ENCODE measurements around the gene HOXB5.

DNA sequence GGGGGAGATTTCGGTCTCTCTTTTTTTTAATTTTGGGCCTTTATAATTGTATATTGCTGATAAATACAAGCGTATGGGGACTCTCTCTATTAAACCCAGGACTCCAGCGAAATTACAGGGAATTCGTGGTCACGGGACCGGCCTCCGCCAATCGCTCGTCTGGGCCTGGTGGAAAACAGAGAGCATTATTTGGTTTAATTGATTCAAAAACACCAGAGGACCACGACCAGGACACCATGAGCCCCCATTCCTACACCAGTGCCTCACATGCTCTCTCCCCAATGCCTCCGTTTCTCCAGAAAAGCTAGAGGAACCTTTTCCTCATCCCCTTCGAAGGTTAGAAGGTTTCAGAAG is 48.6 kb downstream of the HOXB5 start, which contains the start of gene HOXB2:
- TF ChIP-seq, protein P1, sequence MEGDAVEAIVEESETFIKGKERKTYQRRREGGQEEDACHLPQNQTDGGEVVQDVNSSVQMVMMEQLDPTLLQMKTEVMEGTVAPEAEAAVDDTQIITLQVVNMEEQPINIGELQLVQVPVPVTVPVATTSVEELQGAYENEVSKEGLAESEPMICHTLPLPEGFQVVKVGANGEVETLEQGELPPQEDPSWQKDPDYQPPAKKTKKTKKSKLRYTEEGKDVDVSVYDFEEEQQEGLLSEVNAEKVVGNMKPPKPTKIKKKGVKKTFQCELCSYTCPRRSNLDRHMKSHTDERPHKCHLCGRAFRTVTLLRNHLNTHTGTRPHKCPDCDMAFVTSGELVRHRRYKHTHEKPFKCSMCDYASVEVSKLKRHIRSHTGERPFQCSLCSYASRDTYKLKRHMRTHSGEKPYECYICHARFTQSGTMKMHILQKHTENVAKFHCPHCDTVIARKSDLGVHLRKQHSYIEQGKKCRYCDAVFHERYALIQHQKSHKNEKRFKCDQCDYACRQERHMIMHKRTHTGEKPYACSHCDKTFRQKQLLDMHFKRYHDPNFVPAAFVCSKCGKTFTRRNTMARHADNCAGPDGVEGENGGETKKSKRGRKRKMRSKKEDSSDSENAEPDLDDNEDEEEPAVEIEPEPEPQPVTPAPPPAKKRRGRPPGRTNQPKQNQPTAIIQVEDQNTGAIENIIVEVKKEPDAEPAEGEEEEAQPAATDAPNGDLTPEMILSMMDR (IDR thresholded peaks at IDR 0.05) = no peak
- TF ChIP-seq POLR2AphosphoS5 (IDR thresholded peaks at IDR 0.05) = no peak
- TF ChIP-seq POLR2A (IDR thresholded peaks at IDR 0.05) = no peak

Data from upper lobe of left lung (tissue), 4 donors.